Stimulated activated CD4-positive, alpha-beta T cell treated with anti-CD3 and anti-CD28 coated beads, Interleukin-2, amount 100 ng/mL, for 48 hours (primary cell): Measurements from ENCODE around the gene MAGEA3.
"Not testable (repeated sequence)": the region's sequence is repeated elsewhere in the genome, so short reads cannot be mapped to it uniquely, and the experiment has no call there.

Experiments
- DNase-seq, 2 donors: peaks; one replicate each; pipeline ENCODE4 v3.0.0-alpha.2; 2020

Gene MAGEA3, protein sequence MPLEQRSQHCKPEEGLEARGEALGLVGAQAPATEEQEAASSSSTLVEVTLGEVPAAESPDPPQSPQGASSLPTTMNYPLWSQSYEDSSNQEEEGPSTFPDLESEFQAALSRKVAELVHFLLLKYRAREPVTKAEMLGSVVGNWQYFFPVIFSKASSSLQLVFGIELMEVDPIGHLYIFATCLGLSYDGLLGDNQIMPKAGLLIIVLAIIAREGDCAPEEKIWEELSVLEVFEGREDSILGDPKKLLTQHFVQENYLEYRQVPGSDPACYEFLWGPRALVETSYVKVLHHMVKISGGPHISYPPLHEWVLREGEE

GRCh38 chrX:152697952-152698931 is at the start of gene MAGEA3:
TSS of gene MAGEA3 (plus strand) at chrX:152698794. CDS start at chrX:152700833, 2,039 bp downstream.
- not testable (repeated sequence) for DNase-seq

DNA sequence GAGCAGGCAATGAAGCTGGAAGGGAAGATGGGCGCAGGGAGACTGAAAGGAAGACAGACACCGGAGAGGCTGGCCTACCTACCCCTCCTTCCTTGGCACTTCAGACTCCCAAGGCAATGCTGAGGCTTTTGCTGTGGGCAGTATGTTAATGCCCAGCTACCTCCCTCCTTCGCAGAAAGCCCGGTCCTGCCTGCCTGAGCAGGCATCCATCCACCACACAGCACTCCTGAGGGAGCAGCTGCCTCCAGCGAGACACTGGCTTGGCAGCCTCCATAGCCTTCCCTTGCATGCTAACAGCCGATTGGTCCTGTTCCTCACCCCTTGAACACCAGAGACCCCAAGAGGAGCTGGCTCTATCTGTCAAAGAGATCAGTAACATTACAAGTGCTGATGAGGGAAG is 46.5 kb upstream of the MAGEA3 start:
- DNase-seq: no peak

- no peak for DNase-seq
These were observed 46.1 kb upstream of the MAGEA3 start for GRCh38 chrX:152652467-152652866.

GRCh38 chrX:152656087-152656486 is 42.5 kb upstream of the MAGEA3 start:
- DNase-seq: no peak

DNA sequence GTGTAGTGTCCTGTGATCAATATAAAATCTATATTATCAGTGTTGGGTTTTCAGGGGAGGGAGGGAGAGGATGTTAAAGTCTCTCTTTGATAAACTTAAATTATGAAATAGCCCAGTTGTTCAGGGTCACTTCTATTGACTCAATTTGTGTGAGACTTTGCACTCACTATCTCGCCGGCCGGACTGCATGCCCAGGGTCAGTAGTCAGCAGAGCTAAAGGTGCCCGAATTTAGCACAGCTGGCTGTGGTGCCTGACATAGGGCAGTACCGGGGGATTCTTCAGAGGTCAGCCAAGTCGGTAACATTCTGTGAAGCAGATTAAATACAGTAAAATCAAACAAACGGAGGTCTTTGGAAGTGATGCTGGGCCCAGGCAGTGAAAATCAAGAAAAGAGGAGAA is 41.7 kb upstream of the MAGEA3 start:
- no peak for DNase-seq

- DNase-seq: no peak
These were observed 40.3 kb upstream of the MAGEA3 start for GRCh38 chrX:152658302-152658701.

DNA sequence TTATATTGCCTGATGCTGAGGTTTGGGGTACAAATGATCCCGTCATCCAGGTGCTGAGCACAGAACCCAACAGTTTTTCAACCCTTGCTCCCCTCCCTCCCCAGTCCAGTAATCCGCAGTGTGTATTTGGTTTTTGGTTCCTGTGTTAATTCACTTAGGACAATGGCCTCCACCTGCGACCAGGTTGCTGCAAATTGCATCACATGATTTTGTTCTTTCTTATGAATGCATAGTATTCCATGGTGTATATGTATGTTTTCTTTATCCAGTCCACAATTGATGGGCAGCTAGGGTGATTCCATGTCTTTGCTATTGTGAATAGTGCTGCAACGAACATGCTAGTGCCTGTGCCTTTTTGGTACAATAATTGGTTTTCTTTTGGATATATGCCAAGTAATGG is 35.5 kb upstream of the MAGEA3 start:
- no peak for DNase-seq

DNA sequence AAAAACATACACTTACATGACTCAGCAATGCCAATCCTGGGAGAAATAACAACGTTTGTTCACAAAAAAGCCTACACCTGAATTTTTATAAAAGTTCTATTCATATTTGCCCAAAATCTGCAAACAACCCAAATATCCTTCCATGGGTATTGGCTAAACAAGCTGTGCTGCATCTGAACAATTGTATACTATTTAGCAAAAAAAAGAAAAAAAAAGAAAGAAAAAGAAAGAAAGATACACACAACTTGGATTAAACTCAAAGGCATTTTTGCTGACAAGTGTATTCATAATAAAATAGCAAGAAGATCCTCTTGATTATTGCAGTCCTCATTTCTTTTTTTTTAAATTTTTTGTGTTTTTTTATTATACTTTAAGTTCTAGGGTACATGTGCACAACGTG is 24.5 kb upstream of the MAGEA3 start:
- DNase-seq: no peak

DNA sequence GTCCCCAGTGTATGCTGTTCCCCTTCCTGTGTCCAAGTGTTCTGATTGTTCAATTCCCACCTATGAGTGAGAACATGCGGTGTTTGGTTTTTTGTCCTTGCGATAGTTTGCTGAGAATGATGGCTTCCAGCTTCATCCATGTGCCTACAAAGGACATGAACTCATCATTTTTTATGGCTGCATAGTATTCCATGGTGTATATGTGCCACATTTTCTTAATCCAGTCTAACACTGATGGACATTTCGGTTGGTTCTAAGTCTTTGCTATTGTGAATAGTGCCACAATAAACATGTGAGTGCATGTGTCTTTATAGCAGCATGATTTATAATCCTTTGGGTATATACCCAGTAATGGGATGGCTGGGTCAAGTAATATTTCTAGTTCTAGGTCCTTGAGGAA is 23.9 kb upstream of the MAGEA3 start:
- DNase-seq: not testable (repeated sequence)

- DNase-seq: not testable (repeated sequence)
These were observed 17.6 kb upstream of the MAGEA3 start for GRCh38 chrX:152681012-152681411.

DNA sequence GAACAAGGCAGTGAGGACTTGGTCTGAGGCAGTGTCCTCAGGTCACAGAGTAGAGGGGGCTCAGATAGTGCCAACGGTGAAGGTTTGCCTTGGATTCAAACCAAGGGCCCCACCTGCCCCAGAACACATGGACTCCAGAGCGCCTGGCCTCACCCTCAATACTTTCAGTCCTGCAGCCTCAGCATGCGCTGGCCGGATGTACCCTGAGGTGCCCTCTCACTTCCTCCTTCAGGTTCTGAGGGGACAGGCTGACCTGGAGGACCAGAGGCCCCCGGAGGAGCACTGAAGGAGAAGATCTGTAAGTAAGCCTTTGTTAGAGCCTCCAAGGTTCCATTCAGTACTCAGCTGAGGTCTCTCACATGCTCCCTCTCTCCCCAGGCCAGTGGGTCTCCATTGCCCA is 1.8 kb downstream of the MAGEA3 start:
- not testable (repeated sequence) for DNase-seq

- not testable (repeated sequence) for DNase-seq
These were observed 7.9 kb downstream of the MAGEA3 start for GRCh38 chrX:152706500-152706899.

GRCh38 chrX:152709173-152709572 is 10.6 kb downstream of the MAGEA3 start, which contains the start of gene CSAG2:
TSS of gene CSAG2 (minus strand) at chrX:152709273. CDS start at chrX:152709112, 161 bp downstream.
- DNase-seq: not testable (repeated sequence)

DNA sequence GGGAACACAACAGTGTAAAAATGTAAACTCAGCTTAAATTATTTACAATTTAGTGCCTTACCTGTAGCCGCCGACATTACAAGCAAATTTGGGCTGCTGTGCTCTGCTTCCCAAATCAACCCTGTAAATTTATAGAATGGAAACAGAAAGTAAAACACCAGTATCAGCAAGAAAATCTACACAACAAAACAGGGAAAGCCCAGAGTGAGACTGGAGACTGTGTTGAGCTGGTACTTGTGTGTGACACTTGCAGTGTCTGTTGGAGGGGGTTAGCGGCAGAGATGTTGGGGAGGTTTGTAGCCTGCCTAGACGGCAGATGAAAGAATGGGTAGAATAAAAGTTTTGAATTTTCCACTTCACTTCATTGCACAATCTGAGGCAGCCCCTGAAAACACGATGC is 14.6 kb downstream of the MAGEA3 start:
- not testable (repeated sequence) for DNase-seq

- DNase-seq: not testable (repeated sequence)
These were observed 15.5 kb downstream of the MAGEA3 start, which contains the start of gene MAGEA2B for GRCh38 chrX:152713815-152714787. TSS of gene MAGEA2B (plus strand) at chrX:152714628. CDS start at chrX:152717107, 2,479 bp downstream.

- DNase-seq: no peak
These were observed 26.8 kb downstream of the MAGEA3 start for GRCh38 chrX:152725409-152725808.

DNA sequence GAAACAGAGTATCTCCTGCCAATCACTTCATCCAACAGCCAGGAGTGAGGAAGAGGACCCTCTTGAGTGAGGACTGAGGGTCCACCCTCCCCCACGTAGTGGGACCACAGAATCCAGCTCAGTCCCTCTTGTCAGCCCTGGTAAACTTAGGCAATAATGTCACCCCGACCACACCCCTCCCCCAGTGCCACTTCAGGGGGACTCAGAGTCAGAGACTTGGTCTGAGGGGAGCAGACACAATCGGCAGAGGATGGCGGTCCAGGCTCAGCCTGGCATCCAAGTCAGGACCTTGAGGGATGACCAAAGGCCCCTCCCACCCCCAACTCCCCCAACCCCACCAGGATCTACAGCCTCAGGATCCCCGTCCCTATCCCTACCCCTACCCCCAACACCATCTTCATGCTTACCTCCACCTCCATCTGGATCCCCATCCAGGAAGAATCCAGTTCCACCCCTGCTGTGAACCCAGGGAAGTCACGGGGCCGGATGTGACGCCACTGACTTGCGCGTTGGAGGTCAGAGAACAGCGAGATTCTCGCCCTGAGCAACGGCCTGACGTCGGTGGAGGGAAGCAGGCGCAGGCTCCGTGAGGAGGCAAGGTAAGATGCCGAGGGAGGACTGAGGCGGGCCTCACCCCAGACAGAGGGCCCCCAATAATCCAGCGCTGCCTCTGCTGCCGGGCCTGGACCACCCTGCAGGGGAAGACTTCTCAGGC is 34.8 kb downstream of the MAGEA3 start, which contains the start of the genes CSAG1 and MAGEA12:
Gene CSAG1 (minus strand): TSS at position 461 of the 715 bp plus-strand sequence. CDS start 1,261 bp downstream, outside the sequence.
Gene MAGEA12 (plus strand): TSS at position 497 of the 715 bp plus-strand sequence. CDS start 2,405 bp downstream, outside the sequence.
- no peak for DNase-seq

DNA sequence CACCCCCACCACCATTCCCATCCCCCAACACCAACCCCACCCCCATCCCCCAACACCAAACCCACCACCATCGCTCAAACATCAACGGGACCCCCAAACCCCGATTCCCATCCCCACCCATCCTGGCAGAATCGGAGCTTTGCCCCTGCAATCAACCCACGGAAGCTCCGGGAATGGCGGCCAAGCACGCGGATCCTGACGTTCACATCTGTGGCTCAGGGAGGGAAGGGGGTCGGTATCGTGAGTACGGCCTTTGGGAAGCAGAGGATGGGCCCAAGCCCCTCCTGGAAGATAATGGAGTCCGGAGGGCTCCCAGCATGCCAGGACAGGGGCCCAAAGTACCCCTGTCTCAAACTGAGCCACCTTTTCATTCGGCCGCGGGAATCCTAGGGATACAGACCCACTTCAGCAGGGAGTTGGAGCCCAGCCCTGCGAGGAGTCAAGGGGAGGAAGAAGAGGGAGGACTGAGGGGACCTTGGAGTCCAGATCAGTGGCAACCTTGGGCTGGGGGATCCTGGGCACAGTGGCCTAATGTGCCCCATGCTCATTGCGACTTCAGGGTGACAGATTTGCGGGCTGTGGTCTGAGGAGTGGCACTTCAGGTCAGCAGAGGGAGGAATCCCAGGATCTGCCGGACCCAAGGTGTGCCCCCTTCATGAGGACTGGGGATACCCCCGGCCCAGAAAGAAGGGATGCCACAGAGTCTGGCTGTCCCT is 35.7 kb downstream of the MAGEA3 start:
- not testable (repeated sequence) for DNase-seq

GRCh38 chrX:152735101-152735500 is 36.5 kb downstream of the MAGEA3 start:
- DNase-seq: no peak

DNA sequence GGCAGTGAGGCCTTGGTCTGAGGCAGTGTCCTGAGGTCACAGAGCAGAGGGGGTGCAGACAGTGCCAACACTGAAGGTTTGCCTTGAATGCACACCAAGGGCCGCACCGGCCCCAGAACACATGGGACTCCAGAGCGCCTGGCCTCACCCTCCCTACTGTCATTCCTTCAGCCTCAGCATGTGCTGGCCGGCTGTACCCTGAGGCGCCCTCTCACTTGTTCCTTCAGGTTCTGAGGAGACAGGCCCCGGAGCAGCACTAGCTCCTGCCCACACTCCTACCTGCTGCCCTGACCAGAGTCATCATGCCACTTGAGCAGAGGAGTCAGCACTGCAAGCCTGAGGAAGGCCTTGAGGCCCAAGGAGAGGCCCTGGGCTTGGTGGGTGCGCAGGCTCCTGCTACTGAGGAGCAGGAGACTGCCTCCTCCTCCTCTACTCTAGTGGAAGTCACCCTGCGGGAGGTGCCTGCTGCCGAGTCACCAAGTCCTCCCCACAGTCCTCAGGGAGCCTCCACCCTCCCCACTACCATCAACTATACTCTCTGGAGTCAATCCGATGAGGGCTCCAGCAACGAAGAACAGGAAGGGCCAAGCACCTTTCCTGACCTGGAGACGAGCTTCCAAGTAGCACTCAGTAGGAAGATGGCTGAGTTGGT is 37.4 kb downstream of the MAGEA3 start:
- DNase-seq: no peak
